ENCODE results near the gene IP6K2. TPM values are rescaled to one million over a fixed set of nuclear protein-coding genes. Genes with fewer than 3 reads are reported as not detected.

The IP6K2 gene
- total and polyA plus RNA-seq, 2 of the 8 experiments (the other 6 are each of a cell fraction or from before 2014, with no cell fraction given): 95.8 to 144 TPM

GRCh38 chr3:48739617-48739954 is 22.6 kb upstream of the IP6K2 start:
- no peak overlapping the region for H3K27ac ChIP-seq (ENCODE audit: low read depth, low read length)
- H3K9ac ChIP-seq (replicated peaks in 1 of 4; ENCODE audit: extremely low read depth in 1 of 4, low read depth in 3 of 4, low read length in 3 of 4): no peak overlapping the region; a peak in 1 of 7 replicates

More at GRCh38 chr3:48739617-48739954, 22.6 kb upstream of the IP6K2 start:
- H3K23ac ChIP-seq (ENCODE audit: insufficient read length): no peak overlapping the region
- H4K91ac ChIP-seq (replicated peaks; ENCODE audit: insufficient read length, low read length): no peak overlapping the region
- no peaks in the 10 kb centered on the region for H3K23me2 ChIP-seq (ENCODE audit: low read depth, low read length)
- H3K4me2 ChIP-seq (ENCODE audit: insufficient read depth in 1 of 2, low read depth in 2 of 2, low read length in 2 of 2): no peak overlapping the region
- peak overlapping the region; percentile 36; the same call in 1 of the 2 replicates for H2BK15ac ChIP-seq (ENCODE audit: low read length)
- H3K4me1 ChIP-seq (replicated peaks in 1 of 4; ENCODE audit: control insufficient read depth in 3 of 4, insufficient read depth in 4 of 4, low read length in 3 of 4): peaks cover 0 to 4% (median 0%) of the 10 kb centered on the region in 4 experiments; a peak in 2 of 7 replicates
- H3K36me3 ChIP-seq (ENCODE audit: control insufficient read depth in 2 of 4, insufficient read depth in 4 of 4, low read length in 3 of 4): no peaks in the 10 kb centered on the region
- H3K14ac ChIP-seq (ENCODE audit: insufficient read length): no peak overlapping the region
- ChIA-PET CTCF (ENCODE audit: partially characterized antibody) (interaction anchor here (0.5 to 6.1 kb wide), 67 partner anchors 8 to 705 kb away, joined by 3 to 75 read pairs (median 5); partner anchors contain the start of genes ARIH2, CELSR3, IP6K2 and SLC25A20), POLR2A (ENCODE audit: partially characterized antibody) (interaction anchor here (0.7 to 3.6 kb wide), 11 partner anchors 11 to 268 kb away, joined by 3 to 26 read pairs (median 4); partner anchors contain the start of genes ARIH2, IP6K2 and WDR6)
- peak overlapping the region; percentile 1; the same call in 1 of the 2 replicates for H2BK12ac ChIP-seq (ENCODE audit: low read depth, low read length)
- H3K79me2 ChIP-seq (ENCODE audit: control insufficient read depth in 1 of 2, insufficient read depth in 2 of 2, low read length in 2 of 2): no peaks in the 10 kb centered on the region
- H4K5ac ChIP-seq (ENCODE audit: insufficient read length, low read depth, low read length): no peak overlapping the region
- H3K18ac ChIP-seq (ENCODE audit: extremely low read depth, low read length): no peak overlapping the region
- 89% methylated on average over 6 of the region's 6 CpGs; no CpG with 5 or more reads in 1 of the 2 experiments for WGBS, 2 experiments (ENCODE audit: extremely low coverage in 1 of 2, insufficient coverage in 1 of 2, insufficient read length in 1 of 2, insufficient replicate concordance in 2 of 2, low coverage in 1 of 2, low lambda C conversion rate in 2 of 2, missing lambda C conversion rate in 1 of 2)
- no peaks in the 10 kb centered on the region for H3K79me1 ChIP-seq (ENCODE audit: low read depth, low read length)
- H3K27me3 ChIP-seq (replicated peaks in 1 of 4; ENCODE audit: control insufficient read depth in 3 of 4, extremely low read depth in 1 of 4, insufficient read depth in 3 of 4, low read length in 3 of 4): no peaks in the 10 kb centered on the region; a peak in 1 of 7 replicates
- H2BK20ac ChIP-seq (ENCODE audit: low read length): no peak overlapping the region
- DNase-seq (ENCODE audit: low read depth in 1 of 2, low spot score in 2 of 2) (no peak), FAIRE-seq (no peak)
- H3K4ac ChIP-seq (replicated peaks; ENCODE audit: insufficient read length, low read depth, low read length): no peak overlapping the region
- peak overlapping the region; percentile 90 for H2AFZ ChIP-seq (ENCODE audit: low read length)
- no peak overlapping the region for H3K56ac ChIP-seq (replicated peaks; ENCODE audit: insufficient read length, low read depth, low read length)
- no peak overlapping the region for H2AK5ac ChIP-seq (ENCODE audit: low read depth, low read length)
- H3K9me3 ChIP-seq (ENCODE audit: insufficient read depth in 2 of 2, low read depth in 1 of 2, low read length in 1 of 2): no peaks in the 10 kb centered on the region
- 0 out of 2 replicates have a peak, but pooled peaks have one; percentile 19 for TF ChIP-seq YY1 (IDR thresholded peaks at IDR 0.05; ENCODE audit: low read depth, low read length)
- TF ChIP-seq BCL11A (IDR thresholded peaks at IDR 0.05; ENCODE audit: low read depth in 2 of 2, low read length in 2 of 2): no peak
- H4K8ac ChIP-seq (ENCODE audit: extremely low read depth, insufficient read depth, low read length): no peak overlapping the region; the same call in 1 of the 2 replicates
- H2BK120ac ChIP-seq (replicated peaks; ENCODE audit: low read depth, low read length): no peak overlapping the region
- no peaks in the 10 kb centered on the region for H4K20me1 ChIP-seq (replicated peaks in 1 of 2; ENCODE audit: control insufficient read depth in 1 of 2, insufficient read depth in 2 of 2, low read length in 2 of 2)
- no peak overlapping the region for H3K4me3 ChIP-seq (ENCODE audit: extremely low read depth in 1 of 4, insufficient read depth in 2 of 4, low read depth in 3 of 4, low read length in 4 of 4)
- peak overlapping the region; percentile 22; the same call in 1 of the 2 replicates for H2BK5ac ChIP-seq (ENCODE audit: low read depth, low read length)
